HG03571 (cell line): Measurements from ENCODE around the gene HOXA4.

Experiments
- ATAC-seq: cut with Tn5 transposase; IDR thresholded peaks from one replicate; pipeline ENCODE4 v1.9.1; 2021; ENCODE audit not compliant: unreplicated experiment

HOXA4 gene

GRCh38 chr7:27133409-27134231 is 3.1 kb upstream of the HOXA4 start:
- no peak for ATAC-seq

- ATAC-seq, result no peak
These were observed 2.4 kb upstream of the HOXA4 start for GRCh38 chr7:27132978-27133377.

- no peak for ATAC-seq
These were observed 1.7 kb upstream of the HOXA4 start for GRCh38 chr7:27132214-27132613.

- no peak for ATAC-seq
These were observed 848 bp upstream of the HOXA4 start for GRCh38 chr7:27131390-27131819.

GRCh38 chr7:27129729-27130539 is 623 bp downstream of the HOXA4 start:
- no peak for ATAC-seq

GRCh38 chr7:27128776-27129728 is 1.5 kb downstream of the HOXA4 start:
- ATAC-seq, result no peak

- ATAC-seq, result no peak
These were observed 2.5 kb downstream of the HOXA4 start for GRCh38 chr7:27128034-27128433.

- no peak for ATAC-seq
These were observed 3.8 kb downstream of the HOXA4 start for GRCh38 chr7:27126596-27127327.

- no peak for ATAC-seq
These were observed 4.6 kb downstream of the HOXA4 start for GRCh38 chr7:27125986-27126394.

GRCh38 chr7:27124902-27125689 is 5.5 kb downstream of the HOXA4 start:
- ATAC-seq, result no peak

GRCh38 chr7:27124096-27124901 is 6.3 kb downstream of the HOXA4 start:
- ATAC-seq, result no peak

- ATAC-seq, result no peak
These were observed 7.0 kb downstream of the HOXA4 start for GRCh38 chr7:27123477-27124053.

GRCh38 chr7:27123007-27123476 is 7.5 kb downstream of the HOXA4 start:
- no peak for ATAC-seq

GRCh38 chr7:27122077-27122910 is 8.3 kb downstream of the HOXA4 start:
- ATAC-seq, result no peak

GRCh38 chr7:27121684-27122076 is 8.9 kb downstream of the HOXA4 start:
- no peak for ATAC-seq

GRCh38 chr7:27119412-27119911 is 11.1 kb downstream of the HOXA4 start:
- no peak for ATAC-seq

- ATAC-seq, result no peak
These were observed 12.0 kb downstream of the HOXA4 start for GRCh38 chr7:27118580-27118979.
